GM23338 (cell line): ENCODE results near the gene FAM111A. TPM values are rescaled to one million over a fixed set of nuclear protein-coding genes. Genes with fewer than 3 reads are reported as not detected.

Experiments
- ATAC-seq: fragments of 200-7000 bp; cut with Tn5 transposase; 3 replicates; pipeline ENCODE4 v1.9.1; 2020
- DNase-seq: peaks from one replicate; pipeline ENCODE4 v3.0.0-alpha.2; 2015; ENCODE audit warnings: low spot score
- H2AFZ ChIP-seq: fragments of 200-600 bp; sonication (generic); 2 replicates; pipeline ENCODE4 v1.8.0; 2016; ENCODE audit warnings: antibody characterized with exemption, mild to moderate bottlenecking, moderate library complexity
- H3F3A ChIP-seq: fragments of 200-600 bp; sonication (generic); replicated peaks from 2 replicates; pipeline ENCODE4 v1.8.0; 2017; ENCODE audit warnings: antibody characterized with exemption, mixed run types, low read depth
- H3K27ac ChIP-seq: fragments of 200-600 bp; sonication (generic); 2 replicates; pipeline ENCODE4 v1.6.1; 2016; ENCODE audit warnings: low read depth
- H3K27me3 ChIP-seq: fragments of 200-600 bp; sonication (generic); 2 replicates; pipeline ENCODE4 v1.8.0; 2016; ENCODE audit warnings: mild to moderate bottlenecking, mixed run types, moderate library complexity; ENCODE audit not compliant: insufficient read depth
- H3K36me3 ChIP-seq: fragments of 200-600 bp; sonication (generic); 2 replicates; pipeline ENCODE4 v1.8.0; 2016; ENCODE audit warnings: mild to moderate bottlenecking; ENCODE audit not compliant: insufficient read depth
- H3K4me1 ChIP-seq: fragments of 200-600 bp; sonication (generic); 2 replicates; pipeline ENCODE4 v1.8.0; 2016; ENCODE audit warnings: mild to moderate bottlenecking, moderate library complexity; ENCODE audit not compliant: insufficient read depth
- H3K4me2 ChIP-seq: fragments of 200-600 bp; sonication (generic); 2 replicates; pipeline ENCODE4 v1.7.1; 2017; ENCODE audit warnings: mixed run types
- H3K4me3 ChIP-seq: fragments of 200-600 bp; sonication (generic); 2 replicates; pipeline ENCODE4 v1.6.1; 2016; ENCODE audit warnings: mixed run types
- H3K79me2 ChIP-seq: fragments of 200-600 bp; sonication (generic); replicated peaks from 2 replicates; pipeline ENCODE4 v1.8.0; 2017; ENCODE audit warnings: mild to moderate bottlenecking; ENCODE audit not compliant: insufficient read depth
- H3K9me2 ChIP-seq: fragments of 200-600 bp; sonication (generic); 2 replicates; pipeline ENCODE4 v1.8.0; 2017; ENCODE audit not compliant: insufficient read depth
- H4K20me1 ChIP-seq: fragments of 200-600 bp; sonication (generic); replicated peaks from 2 replicates; pipeline ENCODE4 v1.8.0; 2017; ENCODE audit warnings: mild to moderate bottlenecking; ENCODE audit not compliant: insufficient read depth
- H3K27ac Mint-ChIP-seq: 2 replicates; pipeline ENCODE4 v1.8.0; 2020; ENCODE audit warnings: inconsistent platforms, mild to moderate bottlenecking, moderate library complexity, mixed read lengths
- H3K27me3 Mint-ChIP-seq: 3 replicates; pipeline ENCODE4 v1.8.0; 2022; ENCODE audit warnings: low read depth, mild to moderate bottlenecking, moderate library complexity, mixed read lengths, inconsistent platforms; ENCODE audit not compliant: insufficient read depth, poor library complexity
- H3K36me3 Mint-ChIP-seq: 3 replicates; pipeline ENCODE4 v1.8.0; 2021; ENCODE audit warnings: low read depth, mild to moderate bottlenecking, inconsistent platforms, moderate library complexity, mixed read lengths
- H3K4me1 Mint-ChIP-seq: 3 replicates; pipeline ENCODE4 v1.8.0; 2020; ENCODE audit warnings: mild to moderate bottlenecking, inconsistent platforms, mixed read lengths
- H3K4me3 Mint-ChIP-seq: 3 replicates; pipeline ENCODE4 v1.8.0; 2021; ENCODE audit warnings: moderate library complexity, mild to moderate bottlenecking, inconsistent platforms, mixed read lengths
- H3K9me3 Mint-ChIP-seq: 3 replicates; pipeline ENCODE4 v1.8.0; 2020; ENCODE audit warnings: moderate library complexity, mild to moderate bottlenecking, inconsistent platforms, mixed read lengths
- CTCF ChIP-seq, 2 experiments: fragments of 200-600 bp in 1 of 2; sonication (generic) in 1 of 2; conservative IDR thresholded peaks; 2 replicates each; pipeline versions ENCODE4 v1.5.1 to v1.6.1; 2016 to 2017; ENCODE audit warnings: antibody characterized with exemption in 2 of 2, low read depth in 2 of 2, mild to moderate bottlenecking in 2 of 2, moderate library complexity in 1 of 2
- ETS1 ChIP-seq: IDR thresholded peaks from 2 replicates; pipeline ENCODE4 v1.6.1; 2016; ENCODE audit warnings: antibody characterized with exemption
- EZH2phosphoT487 ChIP-seq: fragments of 200-600 bp; sonication (generic); IDR thresholded peaks from one replicate; pipeline ENCODE4 v1.8.1; 2018; ENCODE audit warnings: antibody characterized with exemption; ENCODE audit not compliant: unreplicated experiment
- JUNB ChIP-seq: IDR thresholded peaks from one replicate; pipeline ENCODE4 v1.6.1; 2016; ENCODE audit warnings: antibody characterized with exemption; ENCODE audit not compliant: unreplicated experiment
- NANOG ChIP-seq: IDR thresholded peaks from 2 replicates; pipeline ENCODE4 v1.6.1; 2016; ENCODE audit warnings: antibody characterized with exemption, borderline replicate concordance
- REST ChIP-seq: IDR thresholded peaks from one replicate; pipeline ENCODE4 v1.6.1; 2018; ENCODE audit warnings: antibody characterized with exemption; ENCODE audit not compliant: unreplicated experiment
- STAT1 ChIP-seq: IDR thresholded peaks from one replicate; pipeline ENCODE4 v1.6.1; 2016; ENCODE audit warnings: antibody characterized with exemption; ENCODE audit not compliant: unreplicated experiment
- ZNF114 ChIP-seq: fragments of 250-450 bp; sonication (Bioruptor Pico); IDR thresholded peaks from 2 replicates; pipeline ENCODE4 v1.5.0; 2020; ENCODE audit warnings: mild to moderate bottlenecking, moderate library complexity
- polyA plus RNA-seq: library from polyadenylated mRNA; unstranded; fragments of >200 nt; fragmentation: Nextera tagmentation; extraction: Ambion mirVana; gene quantifications from 2 replicates; pipeline ENCODE4 v1.2.1, GENCODE V29; 2016
- total RNA-seq: library from RNA; depleted of rRNA; stranded (reverse); fragments of >200 nt; shearing (Covaris generic); gene quantifications from 2 replicates; pipeline ENCODE4 v1.2.3, GENCODE V29; 2014

Gene FAM111A
- total and polyA plus RNA-seq, 2 experiments from 2014 or later = 23.0 to 38.1 TPM

GRCh38 chr11:59137190-59137589 is 5.5 kb upstream of the FAM111A start:
- H3K4me1 Mint-ChIP-seq = peaks cover 5% of the 10 kb centered on the region; the same call in 2 of the 3 replicates
- H3K79me2 ChIP-seq = no peaks in the 10 kb centered on the region
- H3K27ac ChIP-seq = no peak overlapping the region
- TF ChIP-seq REST (no peak), CTCF (conservative IDR thresholded peaks at IDR 0.05; ENCODE audit: low read depth in 2 of 2) (no peak), JUNB (no peak), EZH2phosphoT487 (no peak), ETS1 (no peak), NANOG (no peak)
- H3K27ac Mint-ChIP-seq = no peak overlapping the region
- DNase-seq (no peak), ATAC-seq (no peak)
- H3K36me3 ChIP-seq = peaks cover 8% of the 10 kb centered on the region
- no peaks in the 10 kb centered on the region for H3K27me3 ChIP-seq
- no peak overlapping the region for H2AFZ ChIP-seq
- H3K27me3 Mint-ChIP-seq = peaks cover 2% of the 10 kb centered on the region
- H3K9me2 ChIP-seq = no peaks in the 10 kb centered on the region
- H3K4me3 ChIP-seq = no peak overlapping the region
- peaks cover 23% of the 10 kb centered on the region for H3K9me3 Mint-ChIP-seq
- peaks cover 2% of the 10 kb centered on the region; the same call in 1 of the 2 replicates for H3F3A ChIP-seq
- no peak overlapping the region for H3K4me2 ChIP-seq
- no peak overlapping the region for H3K4me3 Mint-ChIP-seq
- no peaks in the 10 kb centered on the region for H4K20me1 ChIP-seq
- H3K4me1 ChIP-seq = peaks cover 10% of the 10 kb centered on the region
- H3K36me3 Mint-ChIP-seq = peaks cover 34% of the 10 kb centered on the region

GRCh38 chr11:59138643-59139042 is 4.0 kb upstream of the FAM111A start:
- DNase-seq (no peak), ATAC-seq (no peak)
- Histone ChIP-seq H3K9me2 (no peaks in the 10 kb centered on the region), H3K27ac (no peak overlapping the region), H3K4me3 (no peak overlapping the region), H3K4me1 (peaks cover 14% of the 10 kb centered on the region), H3K4me2 (no peak overlapping the region), H3K79me2 (no peaks in the 10 kb centered on the region), H3K36me3 (peaks cover 2% of the 10 kb centered on the region), H3F3A (peaks cover 4% of the 10 kb centered on the region; the same call in 1 of the 2 replicates), H2AFZ (no peak overlapping the region), H4K20me1 (no peaks in the 10 kb centered on the region), H3K27me3 (no peaks in the 10 kb centered on the region)
- Mint-ChIP-seq H3K4me1 (peaks cover 14% of the 10 kb centered on the region; the same call in 2 of the 3 replicates), H3K27me3 (peaks cover 12% of the 10 kb centered on the region), H3K9me3 (peaks cover 15% of the 10 kb centered on the region), H3K4me3 (no peak overlapping the region), H3K27ac (no peak overlapping the region), H3K36me3 (peaks cover 26% of the 10 kb centered on the region)
- TF ChIP-seq JUNB = no peak
- no peak for TF ChIP-seq STAT1
- no peak for TF ChIP-seq EZH2phosphoT487
- no peak for TF ChIP-seq ZNF114 (CRISPR knock-in tag)
- TF ChIP-seq CTCF (conservative IDR thresholded peaks at IDR 0.05; ENCODE audit: low read depth in 2 of 2) = no peak
